ENCODE results near the gene FKBP9.
"Not testable (repeated sequence)": the region's sequence is repeated elsewhere in the genome, so short reads cannot be mapped to it uniquely, and the experiment has no call there.

The FKBP9 gene, protein sequence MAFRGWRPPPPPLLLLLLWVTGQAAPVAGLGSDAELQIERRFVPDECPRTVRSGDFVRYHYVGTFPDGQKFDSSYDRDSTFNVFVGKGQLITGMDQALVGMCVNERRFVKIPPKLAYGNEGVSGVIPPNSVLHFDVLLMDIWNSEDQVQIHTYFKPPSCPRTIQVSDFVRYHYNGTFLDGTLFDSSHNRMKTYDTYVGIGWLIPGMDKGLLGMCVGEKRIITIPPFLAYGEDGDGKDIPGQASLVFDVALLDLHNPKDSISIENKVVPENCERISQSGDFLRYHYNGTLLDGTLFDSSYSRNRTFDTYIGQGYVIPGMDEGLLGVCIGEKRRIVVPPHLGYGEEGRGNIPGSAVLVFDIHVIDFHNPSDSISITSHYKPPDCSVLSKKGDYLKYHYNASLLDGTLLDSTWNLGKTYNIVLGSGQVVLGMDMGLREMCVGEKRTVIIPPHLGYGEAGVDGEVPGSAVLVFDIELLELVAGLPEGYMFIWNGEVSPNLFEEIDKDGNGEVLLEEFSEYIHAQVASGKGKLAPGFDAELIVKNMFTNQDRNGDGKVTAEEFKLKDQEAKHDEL

DNA sequence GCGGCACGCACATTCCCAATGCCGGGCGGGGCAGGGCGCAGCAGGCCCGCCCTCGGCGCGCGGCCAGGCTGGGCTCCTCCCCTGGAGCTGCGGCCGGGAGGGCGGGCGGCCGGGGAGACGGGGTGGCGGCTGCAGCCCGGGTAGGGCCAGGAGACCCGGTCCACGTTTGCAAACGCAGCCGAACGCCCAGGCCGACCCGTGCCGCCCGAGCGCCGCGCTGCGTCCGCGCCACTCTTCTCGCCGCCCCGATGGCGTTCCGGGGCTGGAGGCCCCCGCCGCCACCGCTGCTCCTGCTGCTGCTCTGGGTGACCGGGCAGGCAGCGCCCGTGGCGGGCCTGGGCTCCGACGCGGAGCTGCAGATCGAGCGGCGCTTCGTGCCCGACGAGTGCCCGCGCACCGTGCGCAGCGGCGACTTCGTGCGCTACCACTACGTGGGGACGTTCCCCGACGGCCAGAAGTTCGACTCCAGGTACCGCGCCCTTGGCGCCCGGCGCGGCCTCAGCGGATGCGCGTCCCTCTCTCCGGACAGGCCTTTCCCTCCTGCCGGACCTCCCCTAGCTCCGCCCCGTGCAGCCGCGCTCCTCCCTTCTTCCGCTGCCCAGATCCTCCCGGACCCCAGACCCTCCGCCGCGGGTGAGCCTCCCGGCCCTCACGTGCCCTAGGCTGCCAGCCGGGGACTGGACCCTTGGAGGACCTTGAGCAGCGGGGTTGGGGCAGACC lies at the start of gene FKBP9:
FKBP9 (plus strand) TSS at position 115 of the 720 bp plus-strand sequence; CDS start at position 249, 134 bp downstream.
- DNase-seq: peak; percentile 33

DNA sequence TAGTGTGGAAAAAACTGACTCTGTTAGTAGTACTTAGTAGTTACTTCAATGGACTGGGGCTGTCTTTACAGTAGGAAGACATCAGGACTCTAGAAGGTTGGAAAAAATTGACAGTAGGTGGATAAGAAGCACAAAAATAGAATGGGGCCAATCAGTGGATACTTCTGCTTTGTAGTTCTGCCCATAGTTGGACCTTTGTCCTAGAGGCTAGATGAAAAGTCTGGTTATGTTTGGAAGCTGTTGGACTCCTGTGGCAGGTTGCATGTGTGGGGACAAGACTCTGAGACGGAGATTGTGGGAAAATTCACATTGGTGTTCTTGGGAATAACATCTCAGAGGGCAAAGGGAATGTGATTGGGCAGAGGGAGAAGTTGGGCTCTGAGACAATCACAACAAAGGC lies 47.0 kb upstream of the FKBP9 start:
- DNase-seq: no peak

DNA sequence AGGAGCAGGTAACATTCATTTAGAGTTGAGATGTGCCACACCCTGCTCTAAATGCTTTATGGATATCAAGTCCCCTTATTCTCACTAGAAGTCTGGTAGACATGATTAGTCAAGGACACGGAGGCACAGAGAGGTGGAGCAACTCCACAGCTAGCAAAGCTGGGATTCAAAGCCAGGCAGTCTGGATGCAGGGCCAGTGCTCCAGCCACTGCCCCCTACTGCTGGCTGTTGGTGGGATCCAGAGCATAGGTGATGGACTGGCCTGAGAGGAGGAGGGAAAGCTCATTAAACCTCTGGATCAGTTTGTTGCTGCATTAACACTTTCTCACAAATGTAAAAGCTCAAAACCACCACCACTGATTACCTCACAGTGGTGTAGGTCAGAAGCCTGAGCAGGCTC lies 43.1 kb upstream of the FKBP9 start:
- no peak for DNase-seq

DNA sequence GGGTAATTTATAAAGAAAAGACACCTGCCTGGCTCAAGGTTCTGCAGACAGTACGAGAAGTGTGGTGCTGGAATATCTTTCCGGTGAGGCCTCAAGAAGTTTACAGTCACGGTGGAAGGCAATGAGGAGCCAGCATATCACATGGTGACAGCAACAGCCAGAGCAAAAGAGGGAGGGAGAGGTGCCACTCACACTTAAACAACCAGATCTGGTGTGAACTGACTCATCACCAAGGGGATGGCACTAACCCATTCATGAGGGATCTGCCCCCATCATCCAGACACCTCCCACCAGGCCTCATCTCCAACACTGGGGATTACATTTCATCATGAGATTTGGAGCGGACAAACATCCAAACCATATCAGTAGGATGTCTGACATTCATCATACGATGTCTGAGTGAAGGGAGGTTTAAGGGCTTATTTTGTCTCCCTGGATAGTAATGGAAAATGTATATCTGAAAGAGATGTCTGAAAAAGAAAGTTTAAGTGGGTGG lies 42.2 kb upstream of the FKBP9 start:
- no peak for DNase-seq

DNA sequence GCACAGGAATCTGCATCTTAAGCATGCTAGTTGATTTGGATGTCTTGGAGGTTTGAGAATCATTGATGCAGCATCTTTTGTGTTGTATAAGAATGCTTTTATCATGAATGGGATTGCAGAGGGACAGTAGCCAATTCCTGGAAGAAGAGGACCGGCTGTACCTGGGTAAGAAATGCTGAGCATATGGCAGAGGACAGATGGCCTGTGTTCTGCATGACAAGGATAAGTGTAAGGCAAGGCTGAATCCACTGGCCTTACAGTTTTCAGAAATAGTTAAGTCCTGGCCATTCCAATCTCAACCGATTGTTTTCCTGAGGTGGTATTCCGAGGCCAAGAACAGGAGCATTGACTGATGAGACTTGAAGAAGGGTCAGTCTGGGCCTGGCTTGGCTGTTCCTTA lies 41.2 kb upstream of the FKBP9 start:
- DNase-seq: no peak

DNA sequence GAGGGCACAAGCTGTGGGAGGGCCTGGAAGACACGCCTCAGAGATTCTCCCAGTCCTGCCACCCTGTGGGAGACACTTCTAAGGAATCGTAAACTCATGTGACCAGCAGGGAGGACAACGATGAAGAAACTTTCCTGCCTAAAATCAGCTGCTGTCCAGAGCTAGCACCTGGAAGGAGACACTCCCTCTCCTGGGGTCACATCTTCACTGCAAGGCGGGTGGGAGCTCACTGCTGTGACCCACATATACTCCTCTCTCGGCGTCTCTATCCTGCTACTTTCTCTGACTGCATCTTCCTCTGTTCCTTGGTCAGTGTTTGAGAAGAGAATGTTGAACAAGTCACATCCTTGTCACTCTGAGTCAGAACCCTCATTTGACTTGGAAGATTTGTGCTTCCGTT lies 40.2 kb upstream of the FKBP9 start:
- not testable (repeated sequence) for DNase-seq

DNA sequence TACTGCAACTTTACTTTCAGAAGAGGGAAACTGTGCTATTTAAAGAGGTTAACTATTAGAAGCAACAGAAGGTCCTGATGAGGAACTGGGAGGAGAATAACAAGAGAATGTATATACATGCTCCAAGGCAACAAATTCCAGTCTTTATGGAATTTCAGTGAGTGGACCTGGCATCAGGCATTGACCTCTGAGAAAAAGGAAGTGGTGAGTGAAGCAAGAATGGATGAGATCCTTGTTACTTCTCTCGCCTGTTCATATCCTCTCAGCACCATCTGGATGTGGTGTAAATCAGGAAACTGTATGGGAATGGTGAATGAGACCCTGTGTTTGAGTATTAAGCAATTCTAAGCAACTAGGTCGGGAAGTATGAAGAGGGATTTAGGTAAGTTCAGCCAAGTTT lies 35.3 kb upstream of the FKBP9 start:
- DNase-seq: no peak

DNA sequence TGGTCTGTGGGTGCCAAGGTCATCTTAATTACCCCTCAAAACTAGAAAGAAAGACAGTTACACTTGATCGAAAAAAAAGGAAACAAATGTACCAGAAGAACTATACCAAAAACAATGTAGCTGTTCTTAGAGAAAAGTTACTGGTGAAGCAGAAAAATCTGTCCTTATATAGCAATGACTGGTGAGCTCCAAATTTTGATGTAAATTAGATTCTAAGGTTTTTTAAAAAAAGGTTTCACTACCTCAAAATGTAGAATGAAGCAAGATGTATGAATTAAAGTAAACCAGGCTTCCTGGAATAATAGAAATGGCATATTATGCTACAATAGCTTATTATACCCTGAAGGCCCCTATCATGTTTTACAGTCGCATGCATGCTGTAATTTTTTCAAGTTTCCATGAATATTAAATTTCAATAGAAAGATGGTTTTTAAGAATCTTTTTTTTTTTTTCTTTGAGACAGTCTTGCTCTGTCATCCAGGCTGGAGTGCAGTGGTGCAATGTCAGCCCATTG lies 28.4 kb upstream of the FKBP9 start:
- no peak for DNase-seq

DNA sequence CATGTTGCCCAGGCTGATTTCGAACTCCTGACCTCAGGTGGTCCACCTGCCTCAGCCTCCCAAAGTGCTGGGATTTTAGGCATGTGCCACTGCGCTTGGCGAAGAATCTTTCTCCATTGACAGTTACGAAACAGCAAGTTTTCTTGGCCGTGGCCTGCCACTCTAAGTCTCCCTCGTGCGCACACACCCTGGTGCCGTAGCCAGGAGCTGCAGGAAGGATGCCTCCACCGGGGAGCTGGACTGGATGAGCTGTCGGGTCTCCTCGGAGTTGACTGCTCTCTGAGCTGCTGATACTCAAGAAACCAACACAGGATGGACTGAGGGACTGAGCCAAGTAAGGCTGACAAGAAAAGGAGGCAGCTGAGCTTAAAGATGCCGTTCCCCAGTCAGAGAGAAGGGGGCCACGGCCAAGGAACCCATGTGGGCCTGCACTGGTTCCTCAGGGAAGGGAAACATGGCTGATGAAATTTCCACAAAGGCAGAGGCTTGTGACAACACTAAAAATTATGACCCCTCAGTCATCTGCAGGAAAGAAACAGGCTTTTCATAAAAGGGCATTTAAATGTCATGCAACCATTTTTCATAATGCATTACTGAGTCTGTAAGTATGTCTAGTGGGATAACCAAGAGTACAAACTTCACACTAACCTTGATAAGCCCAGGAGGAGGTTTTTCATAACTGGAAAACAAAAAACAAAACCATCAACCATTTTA lies 27.7 kb upstream of the FKBP9 start:
- DNase-seq: no peak

DNA sequence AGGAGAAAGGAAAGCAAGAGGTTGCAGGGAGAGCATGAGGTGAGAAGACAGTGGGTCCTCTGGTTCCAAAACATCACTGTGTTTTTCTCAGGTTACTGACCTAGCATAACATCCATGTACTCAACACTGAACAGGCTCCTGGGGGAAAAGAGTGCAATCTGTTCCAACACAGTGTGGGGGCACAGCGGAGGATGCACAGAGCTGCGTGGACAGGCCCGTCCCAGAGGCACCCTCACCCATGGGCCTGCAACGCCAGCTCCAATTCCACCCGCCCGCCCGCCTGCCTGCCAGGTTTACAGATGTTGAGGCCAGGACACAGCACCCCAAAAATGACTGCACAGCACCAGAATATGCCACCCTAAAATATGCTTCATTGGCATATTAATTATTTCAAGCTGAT lies 26.9 kb upstream of the FKBP9 start:
- DNase-seq: no peak

DNA sequence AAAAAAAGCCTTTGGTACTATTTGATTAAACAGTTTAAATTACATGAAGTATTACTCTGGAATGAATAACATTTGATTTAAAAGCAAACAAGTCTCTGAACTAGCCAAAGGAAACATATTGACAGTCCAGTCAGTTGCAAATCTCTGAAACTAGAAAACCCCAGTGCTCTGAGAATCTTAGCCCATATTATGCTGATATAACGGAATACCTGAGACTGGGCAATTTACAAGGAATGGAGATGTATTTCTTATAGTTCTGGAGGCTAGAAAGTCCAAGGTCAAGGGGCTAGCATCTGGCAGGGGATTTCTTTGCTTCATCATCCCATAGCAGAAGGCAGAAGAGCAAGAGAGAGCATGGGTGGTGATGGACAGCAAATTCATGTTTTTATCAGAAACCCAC lies 21.7 kb upstream of the FKBP9 start:
- DNase-seq: no peak

DNA sequence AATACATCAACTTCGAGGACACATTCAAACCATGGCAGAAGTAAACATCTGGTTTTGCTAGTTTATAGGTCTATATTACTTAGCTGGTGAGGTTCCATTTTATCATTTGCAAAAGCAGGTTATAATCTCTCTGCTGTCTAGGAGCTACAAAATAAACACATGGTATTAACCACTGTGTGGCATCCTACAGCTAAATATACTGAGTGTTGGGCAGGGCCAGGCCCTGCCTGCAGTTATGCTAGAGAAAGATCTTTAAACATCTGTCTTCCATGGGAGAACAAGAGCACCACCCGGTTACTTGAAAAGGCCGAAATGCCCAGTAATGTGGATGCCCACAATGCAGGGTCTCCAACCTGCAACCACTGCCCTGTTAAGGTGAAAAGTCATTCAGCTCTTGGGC lies 20.6 kb upstream of the FKBP9 start:
- DNase-seq: no peak

DNA sequence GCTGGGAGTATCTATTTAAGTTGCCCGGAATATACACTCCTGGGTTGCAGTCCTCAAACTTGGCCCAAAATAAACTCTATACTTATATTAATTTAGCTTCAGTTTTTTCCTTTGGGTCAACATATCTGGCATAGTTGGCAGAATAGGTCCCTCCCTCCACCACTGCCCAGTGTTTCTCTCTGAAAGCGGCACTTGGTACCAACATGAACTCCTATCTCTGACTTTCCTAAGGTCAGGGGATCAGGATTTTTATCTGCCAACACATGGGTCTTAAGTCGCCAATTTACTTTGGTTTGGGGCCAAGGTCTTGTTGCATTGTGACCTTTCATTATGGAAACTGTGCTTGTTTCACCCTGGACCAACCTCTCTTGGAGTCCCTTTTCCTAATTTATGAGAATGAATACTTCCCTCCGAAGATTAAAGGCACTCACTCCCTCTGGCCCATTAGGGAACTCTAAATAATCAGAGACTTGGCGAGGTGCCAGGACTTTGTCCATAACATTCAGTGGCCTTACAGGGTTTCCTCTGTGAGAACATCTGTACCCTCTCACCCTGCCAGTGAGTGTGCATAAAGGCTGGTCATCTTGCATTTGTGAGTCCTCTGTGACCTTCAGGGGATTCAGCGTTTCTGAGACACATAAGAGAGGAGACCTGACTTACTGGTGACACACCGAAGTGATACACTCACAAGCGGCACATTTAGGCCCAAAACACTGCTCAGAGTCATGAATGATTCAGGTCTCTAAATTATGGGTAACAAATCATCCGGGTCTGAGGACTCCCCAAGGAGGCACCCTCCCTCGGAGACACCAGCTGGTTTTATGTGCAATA lies 19.7 kb upstream of the FKBP9 start:
- DNase-seq: no peak

DNA sequence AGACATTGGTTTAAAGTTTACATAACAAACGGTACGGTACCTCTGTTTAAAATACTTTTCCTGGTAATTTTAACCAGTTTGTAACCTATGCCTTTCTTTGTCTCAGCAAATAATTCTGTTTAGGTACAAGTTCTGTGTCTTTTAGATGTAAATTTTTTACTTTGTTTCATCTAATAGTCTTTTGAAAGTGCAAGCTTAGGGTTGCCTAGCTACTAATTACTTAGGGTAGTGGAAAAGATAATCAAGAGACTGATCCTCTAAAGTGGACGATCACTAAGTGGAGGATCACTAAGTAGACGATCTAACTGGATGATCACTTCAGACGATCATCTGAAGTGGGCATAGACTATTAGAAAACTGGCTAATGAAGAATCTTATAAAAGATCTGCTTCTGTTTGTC lies 16.1 kb upstream of the FKBP9 start:
- no peak for DNase-seq

DNA sequence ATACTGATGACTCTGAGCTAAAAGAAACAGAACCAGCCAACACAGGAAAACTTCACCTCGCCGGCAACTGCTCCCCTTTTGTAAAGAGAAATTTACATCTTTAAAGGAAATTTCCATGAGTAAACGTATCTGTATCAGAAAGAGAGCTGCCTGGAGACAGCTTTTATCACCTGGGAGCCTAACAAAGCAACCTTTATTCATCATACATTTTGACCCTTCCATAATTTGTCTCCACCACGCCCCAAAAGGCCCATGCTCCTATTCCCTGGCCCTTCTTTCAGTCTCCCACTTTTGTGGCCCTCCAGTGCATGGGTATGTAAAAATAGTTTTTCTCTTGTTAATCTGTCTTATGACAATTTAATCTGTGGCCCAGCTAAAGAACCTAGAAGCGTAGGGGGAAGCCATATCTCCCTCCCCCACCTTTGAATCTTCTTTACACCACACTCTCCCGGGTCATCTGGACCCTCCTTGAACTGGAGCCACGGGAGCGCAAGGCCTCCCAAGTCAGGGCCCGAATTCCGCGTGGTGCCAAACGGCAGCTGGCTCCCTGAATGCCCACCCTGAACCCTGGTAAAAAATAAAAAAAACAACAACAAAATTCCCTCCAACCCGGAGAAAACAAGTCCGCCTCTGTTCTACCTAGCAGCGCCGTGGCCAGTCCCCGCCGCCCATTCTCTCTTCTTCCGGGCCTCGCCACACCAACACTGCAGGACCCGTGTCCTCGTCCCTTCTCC lies 15.4 kb upstream of the FKBP9 start:
- no peak for DNase-seq

DNA sequence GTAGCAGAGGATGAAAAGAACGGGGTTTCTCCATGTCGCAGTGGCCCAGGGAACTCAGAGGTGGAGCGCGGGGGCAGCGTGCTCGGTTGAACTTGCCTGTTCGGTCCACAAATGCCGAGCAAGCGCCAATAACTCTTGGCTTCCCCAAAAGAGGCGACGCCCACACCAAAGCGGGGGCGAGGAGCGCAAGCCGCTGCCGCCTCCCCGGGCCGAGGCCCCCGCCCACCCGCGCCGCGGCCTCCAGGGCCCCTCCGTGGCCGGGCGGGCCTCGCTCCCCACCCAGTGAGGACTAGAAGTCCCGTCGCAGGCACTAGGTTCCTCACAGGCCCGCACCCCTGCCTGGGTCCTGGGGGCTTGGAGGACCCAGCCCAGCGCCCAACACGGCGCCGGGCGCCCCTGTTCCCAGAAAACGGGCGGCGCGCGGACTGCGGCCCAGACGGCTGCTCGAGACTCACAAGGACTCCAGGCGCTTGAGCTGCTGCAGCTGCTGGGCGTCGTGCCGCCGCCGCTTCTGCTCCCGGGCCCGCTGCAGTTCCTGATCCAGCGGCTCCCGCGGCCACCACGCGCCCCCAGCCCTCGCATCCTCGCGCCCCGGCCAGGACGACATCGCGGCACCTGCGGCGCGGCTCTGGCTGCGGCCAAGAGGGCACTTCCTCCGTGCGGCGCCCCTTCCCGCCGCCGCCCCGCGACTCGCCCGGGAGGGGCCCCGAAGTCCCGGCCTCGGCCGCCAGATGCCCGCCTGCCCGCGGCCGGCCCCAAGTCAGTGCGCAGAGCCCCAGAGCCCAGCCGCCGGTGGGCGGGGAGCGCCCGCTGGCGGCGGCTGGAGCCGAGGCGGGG lies 14.6 kb upstream of the FKBP9 start:
- peak; percentile 72 for DNase-seq

DNA sequence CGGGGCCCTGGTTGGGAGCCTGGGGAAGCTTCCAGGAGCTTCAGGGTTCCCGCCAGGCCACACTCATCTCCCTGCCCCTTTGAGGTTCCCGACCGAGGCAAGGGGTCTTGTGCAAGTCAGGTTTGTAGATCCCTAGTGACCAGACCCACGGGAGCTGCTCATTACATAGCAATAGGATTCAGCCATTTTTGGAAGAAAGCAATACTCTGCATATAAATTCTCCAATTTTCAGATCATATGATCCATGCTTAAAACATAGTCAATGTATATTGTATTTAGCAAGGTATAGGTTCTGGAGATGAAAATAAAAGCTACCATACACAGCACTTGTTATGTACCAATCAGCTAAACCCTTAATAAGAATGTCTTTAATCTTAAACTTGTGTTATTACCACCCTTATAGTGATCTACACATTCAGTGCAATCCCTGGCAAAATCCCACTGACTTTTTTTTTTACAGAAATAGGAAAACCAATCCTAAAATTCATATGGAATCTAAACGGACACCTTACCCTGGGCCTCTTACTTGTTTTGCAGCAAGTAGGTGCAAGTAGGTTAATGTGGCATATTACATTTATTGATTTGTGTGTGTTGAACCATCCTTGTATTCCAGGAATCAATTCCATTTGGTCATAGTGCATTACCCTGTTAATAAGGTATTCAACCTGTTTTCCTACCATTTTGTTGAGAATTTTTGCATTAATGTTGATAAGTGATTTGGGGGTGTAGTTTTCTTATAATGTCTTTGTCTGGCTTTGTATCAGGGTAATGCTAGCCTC lies 13.8 kb upstream of the FKBP9 start:
- DNase-seq: no peak

DNA sequence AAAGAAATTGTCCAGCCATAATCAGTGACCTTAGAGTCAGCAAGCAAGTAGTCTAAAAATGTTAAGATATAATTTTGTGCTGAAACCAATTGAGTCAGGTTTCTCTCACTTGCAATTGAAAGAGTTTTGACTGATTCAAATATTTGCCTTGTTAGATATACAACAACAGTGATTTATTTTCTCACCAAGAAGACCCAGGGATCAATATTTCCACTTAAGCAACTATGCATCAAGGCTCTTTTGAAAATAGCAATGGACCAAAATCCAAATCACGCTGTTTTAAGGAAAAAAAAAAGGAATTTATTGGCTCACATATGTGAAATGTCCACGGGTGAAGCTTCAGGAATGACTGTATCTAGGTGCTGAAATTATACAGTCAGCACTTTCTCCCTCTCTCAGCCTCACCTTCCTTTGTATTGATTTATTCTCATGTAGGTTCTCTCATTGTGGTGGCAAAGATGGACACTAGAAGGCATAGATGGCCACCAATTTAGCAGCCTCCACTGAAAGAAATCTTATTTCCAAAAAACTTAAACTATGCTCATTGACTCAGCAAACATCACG lies 9.7 kb upstream of the FKBP9 start:
- DNase-seq: no peak

DNA sequence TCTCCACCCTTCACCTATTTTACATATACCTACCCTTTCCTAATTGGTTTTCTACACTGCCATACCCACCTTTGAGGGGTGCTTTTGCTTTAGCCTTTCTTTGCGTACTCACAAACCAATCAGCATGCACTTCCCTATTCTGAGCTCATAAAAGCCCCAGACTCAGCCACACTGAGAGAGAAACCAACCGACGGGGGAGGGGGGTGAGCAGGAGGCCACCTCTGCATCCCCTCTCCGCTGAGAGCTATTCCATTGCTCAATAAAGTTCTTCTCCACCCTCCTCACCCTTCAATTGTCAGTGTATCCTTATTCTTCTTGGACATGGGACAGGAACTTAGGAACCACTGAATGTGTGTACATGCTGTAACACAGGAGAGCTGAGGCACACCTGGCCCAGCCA lies 9.0 kb upstream of the FKBP9 start:
- no peak for DNase-seq
